ENCODE measurements around the gene OPHN1.
"Not testable (repeated sequence)": the region's sequence is repeated elsewhere in the genome, so short reads cannot be mapped to it uniquely, and the experiment has no call there.

The OPHN1 gene

DNA sequence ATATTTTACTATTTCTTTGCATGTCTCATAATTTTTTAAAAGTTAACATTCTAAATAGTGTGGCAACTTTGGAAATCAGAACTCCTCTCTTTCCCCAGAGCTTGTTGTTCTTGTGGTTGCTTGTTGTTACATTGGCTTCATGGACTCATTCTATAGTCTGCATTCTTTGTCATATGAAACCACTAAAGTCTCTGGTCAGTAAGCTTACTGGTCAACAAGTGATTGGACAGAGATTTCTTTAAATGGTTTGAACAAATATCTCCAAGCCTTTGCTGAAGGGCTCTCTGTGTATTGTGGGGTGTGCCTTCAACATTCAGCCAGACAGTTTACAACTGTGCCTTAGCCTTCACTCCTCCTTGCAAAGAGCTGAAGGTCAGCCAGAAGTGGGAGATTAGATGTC, 147.2 kb downstream of the OPHN1 start:
- CTCF ChIA-PET, result no interaction called here
- H3K36me3 Mint-ChIP-seq, result no peaks in the 10 kb centered on the region
- H3K9me3 Mint-ChIP-seq, result peaks cover 2% of the 10 kb centered on the region
- H3K27me3 Mint-ChIP-seq, result peaks cover 4% of the 10 kb centered on the region
- no peaks in the 10 kb centered on the region for H3K4me1 Mint-ChIP-seq
- DNase-seq, result no peak
- no peak overlapping the region for H3K4me3 Mint-ChIP-seq
- no peak overlapping the region for H3K27ac Mint-ChIP-seq

DNA sequence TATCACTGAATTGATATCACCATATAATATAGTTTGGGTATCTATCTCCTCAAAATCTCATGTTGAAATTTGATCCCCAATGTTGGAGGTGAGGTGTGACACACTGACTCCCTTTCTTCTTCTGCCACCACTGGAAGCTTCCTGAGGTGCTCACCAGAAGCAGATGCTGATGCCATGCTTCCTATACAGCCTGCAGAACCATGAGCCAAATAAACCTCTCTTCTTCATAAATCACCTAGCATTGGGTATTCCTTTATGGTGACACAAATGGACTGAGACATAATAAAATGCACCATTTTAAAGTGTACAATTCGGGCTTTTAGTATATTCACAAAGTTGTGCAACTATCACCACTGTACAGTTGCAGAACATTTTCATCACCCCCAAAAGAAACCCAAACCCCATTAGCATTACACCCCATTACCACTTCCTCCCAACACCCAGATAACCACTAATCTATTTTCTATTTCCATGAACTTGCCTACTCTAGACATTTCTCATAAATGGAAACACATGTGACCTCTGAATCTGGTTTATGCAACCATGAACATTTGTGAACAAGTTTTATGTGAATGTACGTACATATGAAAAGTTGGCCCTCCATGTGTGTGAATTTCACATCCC, 148.9 kb downstream of the OPHN1 start:
- H3K27me3 Mint-ChIP-seq, result peaks cover 4% of the 10 kb centered on the region
- H3K4me1 Mint-ChIP-seq, result no peaks in the 10 kb centered on the region
- H3K9me3 Mint-ChIP-seq, result peaks cover 2% of the 10 kb centered on the region
- CTCF ChIA-PET, result no interaction called here
- no peaks in the 10 kb centered on the region for H3K36me3 Mint-ChIP-seq
- no peak for DNase-seq
- H3K4me3 Mint-ChIP-seq, result no peak overlapping the region
- no peak overlapping the region for H3K27ac Mint-ChIP-seq

DNA sequence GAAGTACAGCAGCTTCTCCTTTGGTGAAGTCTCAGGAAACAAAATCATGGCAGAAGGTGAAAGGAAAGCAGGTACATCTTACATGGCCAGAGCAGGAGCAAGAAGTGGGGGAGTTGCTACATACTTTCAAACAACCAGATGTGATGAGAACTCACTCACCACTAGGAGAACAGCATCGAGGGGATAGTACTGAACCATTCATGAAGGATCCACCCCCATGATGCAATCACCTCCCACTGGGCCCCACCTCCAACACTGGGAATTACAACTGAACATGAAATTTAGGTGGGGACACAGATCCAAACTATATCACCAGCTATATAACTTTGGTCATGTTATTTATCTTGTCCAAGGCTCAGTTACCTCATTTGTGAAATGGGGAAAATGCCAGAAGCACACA, 159.4 kb downstream of the OPHN1 start:
- CTCF ChIA-PET, result no interaction called here
- Mint-ChIP-seq H3K27me3 (no peaks in the 10 kb centered on the region), H3K36me3 (no peaks in the 10 kb centered on the region), H3K4me1 (no peaks in the 10 kb centered on the region), H3K9me3 (no peaks in the 10 kb centered on the region), H3K4me3 (no peak overlapping the region), H3K27ac (no peak overlapping the region)
- no peak for DNase-seq

DNA sequence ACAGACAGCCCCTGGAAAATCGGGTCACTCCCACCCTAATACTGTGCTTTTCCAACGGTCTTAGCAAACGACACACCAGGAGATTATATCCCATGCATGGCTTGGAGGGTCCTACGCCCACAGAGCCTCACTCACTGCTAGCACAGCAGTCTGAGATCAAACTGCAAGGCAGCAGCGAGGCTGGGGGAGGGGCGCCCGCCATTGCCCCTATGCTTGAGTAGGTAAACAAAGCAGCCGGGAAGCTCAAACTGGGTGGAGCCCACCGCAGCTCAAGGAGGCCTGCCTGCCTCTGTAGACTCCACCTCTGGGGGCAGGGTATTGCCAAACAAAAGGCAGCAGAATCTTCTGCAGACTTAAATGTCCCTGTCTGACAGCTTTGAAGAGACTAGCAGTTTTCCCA, 168.5 kb downstream of the OPHN1 start:
- H3K9me3 Mint-ChIP-seq, H3K4me3 Mint-ChIP-seq, H3K27ac Mint-ChIP-seq, DNase-seq, H3K27me3 Mint-ChIP-seq, H3K4me1 Mint-ChIP-seq, CTCF ChIA-PET, H3K36me3 Mint-ChIP-seq: not testable (repeated sequence)

DNA sequence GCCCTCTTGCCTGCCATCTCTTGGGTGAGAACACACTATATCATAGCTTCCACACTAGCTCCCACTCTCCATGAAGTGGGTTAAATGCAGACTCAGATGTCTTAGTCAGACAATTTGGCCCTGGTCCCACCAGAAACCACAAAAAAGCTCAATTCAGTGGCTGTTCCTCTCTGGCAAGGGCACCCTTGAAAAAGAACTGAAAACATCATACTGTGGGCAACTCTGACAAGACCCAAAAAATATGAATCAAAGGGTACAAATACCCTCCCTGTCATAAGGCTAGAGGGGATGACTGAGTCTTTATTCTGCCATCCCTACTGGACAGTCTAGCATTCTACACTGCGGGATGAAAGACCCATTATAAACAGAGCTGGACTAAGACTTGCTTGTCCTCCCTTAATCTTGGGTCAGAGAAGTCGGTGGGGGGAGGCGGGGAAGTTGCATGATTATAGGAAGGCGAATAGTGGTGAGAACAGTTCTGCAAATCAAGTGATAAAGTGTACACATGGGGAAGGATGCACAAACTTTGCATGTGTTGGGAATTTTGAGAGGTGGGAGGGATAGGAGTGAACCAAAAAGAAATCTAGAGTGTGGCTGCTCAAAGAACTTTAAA, 172.1 kb downstream of the OPHN1 start:
- Mint-ChIP-seq H3K4me3 (no peak overlapping the region), H3K36me3 (no peaks in the 10 kb centered on the region), H3K27ac (no peak overlapping the region), H3K27me3 (no peaks in the 10 kb centered on the region), H3K4me1 (no peaks in the 10 kb centered on the region), H3K9me3 (no peaks in the 10 kb centered on the region)
- CTCF ChIA-PET, result no interaction called here
- no peak for DNase-seq

DNA sequence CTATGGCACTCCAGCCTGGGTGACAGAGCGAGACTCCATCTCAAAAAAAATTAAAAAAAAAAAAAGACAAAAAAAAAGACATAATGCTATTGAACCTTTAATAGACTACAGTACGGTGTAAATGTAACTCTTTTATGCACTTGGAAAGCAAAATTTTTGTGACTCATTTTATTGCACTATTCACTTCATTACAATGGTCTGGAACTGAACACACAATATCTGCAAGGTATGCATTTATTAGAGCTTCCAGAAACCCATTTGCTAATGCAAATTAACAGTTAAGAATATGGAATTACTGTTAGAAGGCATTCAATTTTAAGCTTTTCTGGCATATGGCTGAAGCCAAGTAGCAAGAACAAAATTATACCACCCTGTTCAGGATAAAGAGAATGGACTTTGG, 176.3 kb downstream of the OPHN1 start:
- no peaks in the 10 kb centered on the region for H3K4me1 Mint-ChIP-seq
- CTCF ChIA-PET, result no interaction called here
- no peak overlapping the region for H3K4me3 Mint-ChIP-seq
- no peaks in the 10 kb centered on the region for H3K9me3 Mint-ChIP-seq
- DNase-seq, result no peak
- H3K36me3 Mint-ChIP-seq, result no peaks in the 10 kb centered on the region
- no peaks in the 10 kb centered on the region for H3K27me3 Mint-ChIP-seq
- no peak overlapping the region for H3K27ac Mint-ChIP-seq

DNA sequence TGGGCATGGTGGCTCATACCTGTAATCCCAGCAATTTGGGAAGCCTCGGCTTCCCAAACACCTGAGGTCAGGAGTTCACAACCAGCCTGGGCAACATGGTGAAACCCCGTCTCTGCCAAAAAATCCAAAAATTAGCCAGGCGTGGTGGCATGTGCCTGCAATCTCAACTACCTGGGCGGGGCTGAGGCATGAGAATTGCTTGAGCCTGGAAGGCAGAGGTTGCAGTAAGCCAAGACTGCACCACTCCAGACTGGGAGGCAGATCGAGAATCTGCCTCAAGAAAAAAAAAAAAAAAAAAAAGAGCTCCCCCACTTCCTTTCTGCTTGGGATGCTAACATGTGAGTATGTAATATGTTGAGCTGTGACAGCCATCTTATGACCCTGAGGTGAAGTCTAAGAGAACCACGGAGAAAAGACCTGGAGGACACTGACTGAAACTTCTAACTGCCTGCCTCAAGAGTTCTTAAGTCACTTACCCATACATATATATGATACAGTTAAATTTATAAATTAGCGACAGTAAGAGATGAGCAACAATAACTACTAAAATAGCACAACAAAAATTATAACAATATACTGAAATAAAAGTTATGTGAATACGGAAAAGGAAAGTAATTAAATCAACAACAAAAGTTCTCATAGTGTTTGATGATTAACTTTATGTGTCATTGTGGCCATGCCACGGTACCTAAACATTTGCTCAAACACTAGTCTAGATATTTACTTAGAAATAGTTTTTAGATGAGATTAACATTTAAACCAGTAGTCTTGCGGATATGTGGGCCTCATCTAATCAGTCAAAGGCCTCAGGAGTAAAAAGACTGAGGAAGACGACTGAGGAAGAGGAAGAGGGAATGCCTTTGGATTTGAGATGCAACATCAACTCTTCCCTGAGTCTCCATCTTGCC, 178.3 kb downstream of the OPHN1 start:
- Mint-ChIP-seq H3K9me3 (no peaks in the 10 kb centered on the region), H3K4me3 (no peak overlapping the region), H3K27me3 (no peaks in the 10 kb centered on the region), H3K27ac (no peak overlapping the region), H3K36me3 (no peaks in the 10 kb centered on the region), H3K4me1 (no peaks in the 10 kb centered on the region)
- DNase-seq, result no peak
- CTCF ChIA-PET, result no interaction called here

DNA sequence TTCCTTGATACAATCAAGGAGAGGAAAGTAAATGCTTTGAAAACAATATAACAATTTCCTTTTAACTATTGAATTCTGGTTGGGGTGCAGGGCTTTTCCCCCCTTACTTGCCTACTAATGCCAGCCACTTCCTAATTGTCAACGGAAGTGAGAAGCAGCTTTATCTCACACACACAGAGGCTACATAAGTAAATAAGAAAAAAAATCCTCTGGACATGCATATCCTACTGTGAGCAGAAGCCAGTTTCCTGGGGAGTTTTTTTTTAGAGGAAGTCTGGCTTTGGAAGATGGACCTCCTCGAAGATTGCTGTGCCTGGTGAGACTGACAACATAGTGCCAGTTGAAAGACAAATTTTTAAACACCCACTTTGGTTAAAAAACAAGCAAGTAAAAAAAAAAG, 180.6 kb downstream of the OPHN1 start:
- Mint-ChIP-seq H3K9me3 (no peaks in the 10 kb centered on the region), H3K36me3 (no peaks in the 10 kb centered on the region), H3K4me1 (no peaks in the 10 kb centered on the region), H3K27me3 (no peaks in the 10 kb centered on the region), H3K4me3 (no peak overlapping the region), H3K27ac (no peak overlapping the region)
- CTCF ChIA-PET, result no interaction called here
- DNase-seq, result no peak

DNA sequence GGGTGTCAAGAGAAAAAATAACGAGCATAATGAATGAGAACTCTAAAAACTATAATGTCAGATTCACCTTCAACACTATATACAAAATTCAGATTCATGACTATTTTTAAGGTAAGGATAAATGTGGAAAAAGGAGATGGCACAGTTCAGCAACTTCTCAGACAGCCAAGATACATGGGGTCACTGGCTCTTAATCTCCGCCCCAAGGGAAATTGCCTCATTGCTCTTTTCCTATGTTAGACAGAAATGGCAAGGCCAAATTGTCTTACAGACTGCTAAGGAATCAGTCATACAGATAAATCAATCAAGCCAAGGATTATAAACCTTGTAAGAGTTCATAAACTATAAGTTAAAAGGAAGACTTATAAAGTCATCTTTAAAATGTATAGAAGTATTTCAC, 183.4 kb downstream of the OPHN1 start:
- CTCF ChIA-PET, result no interaction called here
- DNase-seq, result no peak
- Mint-ChIP-seq H3K4me1 (no peaks in the 10 kb centered on the region), H3K27me3 (no peaks in the 10 kb centered on the region), H3K4me3 (no peak overlapping the region), H3K9me3 (no peaks in the 10 kb centered on the region), H3K27ac (no peak overlapping the region), H3K36me3 (no peaks in the 10 kb centered on the region)

DNA sequence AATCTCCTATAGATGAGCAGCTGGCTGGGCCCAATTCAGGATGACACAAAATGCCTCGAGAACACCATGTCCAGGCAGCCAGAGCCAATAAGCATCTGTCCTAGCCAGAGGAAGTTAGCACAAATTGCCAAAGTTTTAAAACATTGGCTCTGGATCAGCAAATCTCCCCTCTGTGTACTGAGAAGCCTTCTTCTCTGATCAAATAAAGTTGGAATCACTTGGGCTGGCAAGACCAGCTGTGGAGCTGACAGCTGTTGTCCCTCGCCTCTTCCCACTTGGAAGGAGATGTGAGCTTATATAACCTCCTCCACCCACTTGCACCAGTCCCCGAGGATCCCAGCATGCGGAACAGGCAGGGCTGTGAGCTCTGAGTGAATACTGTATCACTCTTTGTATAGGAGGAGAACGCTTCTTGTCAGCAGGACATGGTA, 183.9 kb downstream of the OPHN1 start:
- Mint-ChIP-seq H3K4me1 (no peaks in the 10 kb centered on the region), H3K4me3 (no peak overlapping the region), H3K27ac (no peak overlapping the region), H3K27me3 (no peaks in the 10 kb centered on the region), H3K9me3 (no peaks in the 10 kb centered on the region), H3K36me3 (no peaks in the 10 kb centered on the region)
- no peak for DNase-seq
- CTCF ChIA-PET, result no interaction called here

DNA sequence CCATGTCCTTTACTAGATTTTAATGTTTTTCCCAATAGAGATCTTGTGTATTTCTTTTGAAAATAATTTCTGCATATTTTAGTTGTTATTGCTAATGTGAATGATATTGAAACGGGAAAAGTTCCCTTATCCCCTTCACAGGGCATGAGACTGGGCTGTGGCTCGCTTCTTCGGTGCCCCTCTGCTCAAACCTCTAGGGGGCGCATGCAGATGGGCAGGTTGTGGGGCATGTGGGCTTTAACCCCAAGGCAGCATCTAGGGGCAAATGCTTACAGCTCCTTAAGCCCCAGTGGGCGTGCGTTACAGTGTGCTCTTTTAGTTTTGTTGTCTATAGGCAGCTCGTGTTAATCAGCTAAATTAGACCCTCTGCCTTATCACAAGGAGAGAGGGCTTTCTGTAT, 194.7 kb downstream of the OPHN1 start:
- Mint-ChIP-seq H3K27ac (no peak overlapping the region), H3K36me3 (no peaks in the 10 kb centered on the region), H3K27me3 (no peaks in the 10 kb centered on the region), H3K4me1 (no peaks in the 10 kb centered on the region), H3K4me3 (no peak overlapping the region), H3K9me3 (no peaks in the 10 kb centered on the region)
- CTCF ChIA-PET, result no interaction called here
- no peak for DNase-seq

DNA sequence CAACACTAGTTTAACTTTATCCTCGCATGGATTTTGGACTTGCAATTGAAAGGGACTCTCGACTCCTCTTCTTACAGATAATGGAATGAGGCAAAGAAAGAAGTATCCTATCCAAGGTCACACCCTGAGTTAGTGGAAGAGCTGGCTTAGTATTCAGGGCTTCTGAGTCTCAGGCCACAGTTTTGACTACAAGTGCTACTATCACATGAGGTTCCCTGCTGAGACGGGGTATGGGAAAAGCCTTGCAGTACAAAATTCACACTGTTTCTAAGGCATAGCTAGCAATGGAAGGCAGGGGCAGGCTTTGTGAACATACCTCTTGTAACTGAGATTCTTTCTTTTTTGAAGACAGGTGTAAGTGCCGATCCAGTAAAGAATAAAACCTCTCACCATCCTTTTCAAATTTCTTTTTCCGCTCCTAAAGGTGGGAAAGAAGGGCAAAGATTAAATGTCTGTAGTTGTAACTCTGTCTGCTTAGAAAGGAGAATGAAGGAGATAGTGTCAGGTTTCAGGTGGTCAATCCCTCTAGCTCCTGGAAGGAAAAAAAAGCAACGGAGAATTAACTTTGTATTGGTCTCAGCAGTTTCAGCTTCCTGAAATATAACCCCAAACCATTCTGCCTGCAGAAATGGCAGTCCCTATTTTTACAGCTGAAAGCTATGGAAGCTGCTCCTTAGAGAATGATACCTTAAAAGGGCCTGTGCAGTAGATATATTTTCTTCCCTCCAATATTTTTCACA, 199.0 kb downstream of the OPHN1 start:
- Mint-ChIP-seq H3K4me1 (no peaks in the 10 kb centered on the region), H3K36me3 (no peaks in the 10 kb centered on the region), H3K27ac (no peak overlapping the region), H3K4me3 (no peak overlapping the region), H3K27me3 (no peaks in the 10 kb centered on the region), H3K9me3 (no peaks in the 10 kb centered on the region)
- no peak for DNase-seq
- CTCF ChIA-PET, result no interaction called here

DNA sequence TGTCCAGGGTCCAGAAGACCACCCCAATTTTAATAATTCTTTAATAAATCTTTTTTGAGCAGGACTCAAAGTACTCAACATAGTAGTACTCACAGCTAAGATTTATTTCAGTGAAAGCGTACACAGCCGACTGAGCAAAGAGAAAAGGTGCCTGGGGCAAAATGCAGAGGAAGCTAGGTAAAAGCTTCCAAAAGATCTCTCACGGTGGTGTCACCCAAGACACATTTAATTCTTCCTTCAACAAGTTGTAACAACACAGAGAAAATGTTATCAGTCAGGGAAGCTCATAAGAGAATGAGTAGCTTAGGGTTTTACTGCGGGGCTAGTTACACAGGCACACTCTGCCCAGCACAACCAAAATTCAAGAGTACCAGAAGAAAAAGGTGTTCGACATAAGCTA, 201.1 kb downstream of the OPHN1 start:
- Mint-ChIP-seq H3K27me3 (no peaks in the 10 kb centered on the region), H3K36me3 (no peaks in the 10 kb centered on the region), H3K9me3 (no peaks in the 10 kb centered on the region), H3K27ac (no peak overlapping the region), H3K4me1 (no peaks in the 10 kb centered on the region), H3K4me3 (no peak overlapping the region)
- CTCF ChIA-PET, result no interaction called here
- no peak for DNase-seq

DNA sequence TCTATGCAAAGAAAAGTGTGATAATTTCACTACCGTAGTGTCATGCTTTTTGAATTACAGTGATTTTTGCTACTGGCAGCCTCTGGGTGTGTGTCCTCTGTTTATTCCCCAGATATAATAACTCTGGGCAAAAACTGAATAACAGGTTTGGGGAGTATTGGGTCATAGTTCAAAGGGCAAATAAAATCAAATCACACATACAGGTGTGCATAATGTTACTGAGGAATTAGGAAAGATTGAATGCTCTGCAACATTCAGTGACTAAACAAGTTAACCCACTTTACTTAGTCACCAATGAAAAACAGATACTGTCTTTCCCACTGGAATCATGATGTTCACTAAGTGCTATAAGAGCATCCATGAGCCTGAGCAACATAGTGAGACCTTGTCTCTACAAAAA, 224.3 kb downstream of the OPHN1 start:
- H3K27ac Mint-ChIP-seq, result no peak overlapping the region
- DNase-seq, result no peak
- H3K9me3 Mint-ChIP-seq, result no peaks in the 10 kb centered on the region
- H3K27me3 Mint-ChIP-seq, result no peaks in the 10 kb centered on the region
- H3K4me1 Mint-ChIP-seq, result no peaks in the 10 kb centered on the region
- no peak overlapping the region for H3K4me3 Mint-ChIP-seq
- CTCF ChIA-PET, result no interaction called here
- H3K36me3 Mint-ChIP-seq, result no peaks in the 10 kb centered on the region
